Measurements from ENCODE around the gene ASXL2. TPM values are rescaled to one million over a fixed set of nuclear protein-coding genes. Genes with fewer than 3 reads are reported as not detected.

The ASXL2 gene
- polyA plus RNA-seq, 3 donors, result 3.6 to 13.4 (median 7.1) TPM

DNA sequence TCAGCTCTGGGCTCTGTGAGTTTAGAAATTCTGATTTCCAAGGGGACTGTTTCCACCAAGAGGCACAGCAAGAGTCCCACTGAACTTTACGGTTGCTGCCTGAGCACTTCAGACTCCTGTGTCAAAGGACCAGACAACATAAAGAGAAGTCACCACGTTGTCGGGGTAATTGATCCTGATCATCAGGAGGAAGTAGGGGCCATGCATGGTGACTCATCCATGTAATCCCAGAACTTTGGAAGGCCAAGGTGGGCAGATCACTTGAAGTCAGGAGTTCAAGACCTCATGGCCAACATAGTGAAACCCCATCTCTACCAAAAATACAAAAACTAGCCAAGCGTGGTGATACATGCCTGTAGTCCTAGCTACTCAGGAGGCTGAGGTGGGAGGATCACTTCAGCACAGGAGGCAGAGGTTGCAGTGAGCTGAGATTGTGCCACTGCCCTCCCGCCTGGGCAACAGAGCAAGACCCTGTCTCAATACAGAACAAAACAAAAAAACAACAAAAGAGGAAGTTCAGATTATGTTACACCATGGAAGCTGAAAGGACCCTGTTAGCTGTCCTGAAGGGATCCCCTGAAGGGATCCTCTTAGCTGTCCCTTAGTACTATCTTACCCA is 9.4 kb upstream of the ASXL2 start:
- H3K27me3 Mint-ChIP-seq (ENCODE audit: low read depth in 3 of 3), result peaks cover 0 to 4% (median 2%) of the 10 kb centered on the region in 3 donors
- DNase-seq, result no peak
- H3K9me3 Mint-ChIP-seq, result no peaks in the 10 kb centered on the region
- H4K20me1 ChIP-seq (ENCODE audit: insufficient read depth, low read length), result no peaks in the 10 kb centered on the region
- no peaks in the 10 kb centered on the region for H3K36me3 Mint-ChIP-seq
- intact Hi-C loops (cut with micrococcal nuclease), result no loop called here
- no peaks in the 10 kb centered on the region for H3K9me3 ChIP-seq (replicated peaks in 1 of 2; ENCODE audit: control insufficient read depth in 1 of 2, insufficient read depth in 1 of 2, low read length in 2 of 2)
- H2AFZ ChIP-seq (ENCODE audit: insufficient read depth, low read depth, low read length, poor library complexity, severe bottlenecking), result no peak overlapping the region
- no peak overlapping the region for H3K4me2 ChIP-seq (replicated peaks; ENCODE audit: extremely low read depth, low read length, poor library complexity, severe bottlenecking)
- no peak overlapping the region for H3K4me3 Mint-ChIP-seq
- WGBS (ENCODE audit: insufficient coverage), result 100% methylated on average over 1 of the region's 5 CpGs
- H3K79me2 ChIP-seq (ENCODE audit: insufficient read depth, low read length), result no peaks in the 10 kb centered on the region
- no peak overlapping the region for H3K4me3 ChIP-seq (replicated peaks in 1 of 3; ENCODE audit: low read depth in 2 of 3, low read length in 3 of 3)
- no peaks in the 10 kb centered on the region for H3K4me1 ChIP-seq (ENCODE audit: control insufficient read depth in 1 of 2, insufficient read depth in 2 of 2, low read length in 2 of 2)
- no peaks in the 10 kb centered on the region for H3K36me3 ChIP-seq (replicated peaks in 1 of 2; ENCODE audit: control insufficient read depth in 1 of 2, insufficient read depth in 2 of 2, low read length in 2 of 2)
- no peak overlapping the region for H3K27ac ChIP-seq (ENCODE audit: low read depth in 1 of 2, low read length in 2 of 2)
- peak overlapping the region in 2 of 7 donors; percentile 20 to 46 for H3K27ac Mint-ChIP-seq
- H3K4me1 Mint-ChIP-seq, result no peaks in the 10 kb centered on the region
- TF ChIP-seq, protein P1, sequence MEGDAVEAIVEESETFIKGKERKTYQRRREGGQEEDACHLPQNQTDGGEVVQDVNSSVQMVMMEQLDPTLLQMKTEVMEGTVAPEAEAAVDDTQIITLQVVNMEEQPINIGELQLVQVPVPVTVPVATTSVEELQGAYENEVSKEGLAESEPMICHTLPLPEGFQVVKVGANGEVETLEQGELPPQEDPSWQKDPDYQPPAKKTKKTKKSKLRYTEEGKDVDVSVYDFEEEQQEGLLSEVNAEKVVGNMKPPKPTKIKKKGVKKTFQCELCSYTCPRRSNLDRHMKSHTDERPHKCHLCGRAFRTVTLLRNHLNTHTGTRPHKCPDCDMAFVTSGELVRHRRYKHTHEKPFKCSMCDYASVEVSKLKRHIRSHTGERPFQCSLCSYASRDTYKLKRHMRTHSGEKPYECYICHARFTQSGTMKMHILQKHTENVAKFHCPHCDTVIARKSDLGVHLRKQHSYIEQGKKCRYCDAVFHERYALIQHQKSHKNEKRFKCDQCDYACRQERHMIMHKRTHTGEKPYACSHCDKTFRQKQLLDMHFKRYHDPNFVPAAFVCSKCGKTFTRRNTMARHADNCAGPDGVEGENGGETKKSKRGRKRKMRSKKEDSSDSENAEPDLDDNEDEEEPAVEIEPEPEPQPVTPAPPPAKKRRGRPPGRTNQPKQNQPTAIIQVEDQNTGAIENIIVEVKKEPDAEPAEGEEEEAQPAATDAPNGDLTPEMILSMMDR (IDR thresholded peaks at IDR 0.05), result no peak
- no peak overlapping the region for H3K9ac ChIP-seq (ENCODE audit: insufficient read depth, low read length, poor library complexity, severe bottlenecking)
- no peaks in the 10 kb centered on the region for H3K27me3 ChIP-seq (ENCODE audit: control insufficient read depth in 2 of 2, insufficient read depth in 2 of 2, low read length in 2 of 2)

- H3K9me3 Mint-ChIP-seq, result no peaks in the 10 kb centered on the region
- 90% methylated on average over 2 of the region's 2 CpGs for WGBS (ENCODE audit: insufficient coverage)
- H3K4me3 ChIP-seq (replicated peaks in 1 of 3; ENCODE audit: low read depth in 2 of 3, low read length in 3 of 3), result no peak overlapping the region
- no peak overlapping the region for H3K27ac Mint-ChIP-seq
- H3K4me3 Mint-ChIP-seq, result no peak overlapping the region
- no peak overlapping the region for H3K27ac ChIP-seq (ENCODE audit: low read depth in 1 of 2, low read length in 2 of 2)
- intact Hi-C loops (cut with micrococcal nuclease), result no loop called here
- no peak overlapping the region for H2AFZ ChIP-seq (ENCODE audit: insufficient read depth, low read depth, low read length, poor library complexity, severe bottlenecking)
- no peaks in the 10 kb centered on the region for H3K4me1 ChIP-seq (ENCODE audit: control insufficient read depth in 1 of 2, insufficient read depth in 2 of 2, low read length in 2 of 2)
- no peaks in the 10 kb centered on the region for H3K36me3 ChIP-seq (replicated peaks in 1 of 2; ENCODE audit: control insufficient read depth in 1 of 2, insufficient read depth in 2 of 2, low read length in 2 of 2)
- H3K36me3 Mint-ChIP-seq, result no peaks in the 10 kb centered on the region
- no peak for DNase-seq
- H3K9ac ChIP-seq (ENCODE audit: insufficient read depth, low read length, poor library complexity, severe bottlenecking), result no peak overlapping the region
- H3K9me3 ChIP-seq (replicated peaks in 1 of 2; ENCODE audit: control insufficient read depth in 1 of 2, insufficient read depth in 1 of 2, low read length in 2 of 2), result no peaks in the 10 kb centered on the region
- no peaks in the 10 kb centered on the region for H3K27me3 ChIP-seq (ENCODE audit: control insufficient read depth in 2 of 2, insufficient read depth in 2 of 2, low read length in 2 of 2)
- peaks cover 0 to 4% (median 2%) of the 10 kb centered on the region in 3 donors for H3K27me3 Mint-ChIP-seq (ENCODE audit: low read depth in 3 of 3)
- TF ChIP-seq, protein P1 (IDR thresholded peaks at IDR 0.05), result no peak
- no peaks in the 10 kb centered on the region for H3K4me1 Mint-ChIP-seq
- no peaks in the 10 kb centered on the region for H3K79me2 ChIP-seq (ENCODE audit: insufficient read depth, low read length)
- no peaks in the 10 kb centered on the region for H4K20me1 ChIP-seq (ENCODE audit: insufficient read depth, low read length)
- no peak overlapping the region for H3K4me2 ChIP-seq (replicated peaks; ENCODE audit: extremely low read depth, low read length, poor library complexity, severe bottlenecking)
Observed at GRCh38 chr2:25885933-25886332, 7.6 kb upstream of the ASXL2 start.
